ENCODE measurements around the gene ZBP1.
"Not testable (repeated sequence)": the region's sequence is repeated elsewhere in the genome, so short reads cannot be mapped to it uniquely, and the experiment has no call there.

The ZBP1 gene

GRCh38 chr20:57647006-57647932 is 27.0 kb upstream of the ZBP1 start:
- no peak for DNase-seq (ENCODE audit: low read depth in 2 of 2)

GRCh38 chr20:57638895-57639236 is 18.6 kb upstream of the ZBP1 start:
- DNase-seq (ENCODE audit: low read depth in 2 of 2), result no peak

GRCh38 chr20:57638173-57638894 is 18.1 kb upstream of the ZBP1 start:
- DNase-seq (ENCODE audit: low read depth in 2 of 2), result no peak

GRCh38 chr20:57633945-57634491 is 13.8 kb upstream of the ZBP1 start:
- no peak for DNase-seq (ENCODE audit: low read depth in 2 of 2)

- DNase-seq (ENCODE audit: low read depth in 2 of 2), result no peak
Observed at GRCh38 chr20:57632286-57632685, 12.1 kb upstream of the ZBP1 start.

GRCh38 chr20:57630061-57630460 is 9.8 kb upstream of the ZBP1 start:
- DNase-seq (ENCODE audit: low read depth in 2 of 2), result no peak

GRCh38 chr20:57629491-57629901 is 9.3 kb upstream of the ZBP1 start:
- DNase-seq (ENCODE audit: low read depth in 2 of 2), result not testable (repeated sequence)

- not testable (repeated sequence) for DNase-seq (ENCODE audit: low read depth in 2 of 2)
Observed at GRCh38 chr20:57628962-57629308, 8.7 kb upstream of the ZBP1 start.

GRCh38 chr20:57628047-57628961 is 8.1 kb upstream of the ZBP1 start:
- DNase-seq (ENCODE audit: low read depth in 2 of 2), result peak in 1 of 2 donors; percentile 40

GRCh38 chr20:57627339-57627738 is 7.1 kb upstream of the ZBP1 start:
- DNase-seq (ENCODE audit: low read depth in 2 of 2), result no peak

- no peak for DNase-seq (ENCODE audit: low read depth in 2 of 2)
Observed at GRCh38 chr20:57625978-57626377, 5.8 kb upstream of the ZBP1 start.

- DNase-seq (ENCODE audit: low read depth in 2 of 2), result no peak
Observed at GRCh38 chr20:57625181-57625958, 5.1 kb upstream of the ZBP1 start.

- DNase-seq (ENCODE audit: low read depth in 2 of 2), result no peak
Observed at GRCh38 chr20:57624124-57624523, 3.9 kb upstream of the ZBP1 start.

- peak; percentile 44 to 60 for DNase-seq (ENCODE audit: low read depth in 2 of 2)
Observed at GRCh38 chr20:57622579-57623381, 2.6 kb upstream of the ZBP1 start.

GRCh38 chr20:57622201-57622570 is 2.0 kb upstream of the ZBP1 start:
- no peak for DNase-seq (ENCODE audit: low read depth in 2 of 2)

GRCh38 chr20:57621421-57622200 is 1.4 kb upstream of the ZBP1 start:
- no peak for DNase-seq (ENCODE audit: low read depth in 2 of 2)

- no peak for DNase-seq (ENCODE audit: low read depth in 2 of 2)
Observed at GRCh38 chr20:57620999-57621398, 773 bp upstream of the ZBP1 start.

GRCh38 chr20:57619051-57619831 is 985 bp downstream of the ZBP1 start:
- DNase-seq (ENCODE audit: low read depth in 2 of 2), result peak in 1 of 2 donors; percentile 45

GRCh38 chr20:57618764-57619050 is 1.5 kb downstream of the ZBP1 start:
- no peak for DNase-seq (ENCODE audit: low read depth in 2 of 2)
